ENCODE data around the gene PDS5B. TPM values are rescaled to one million over a fixed set of nuclear protein-coding genes. Genes with fewer than 3 reads are reported as not detected.

PDS5B gene, protein sequence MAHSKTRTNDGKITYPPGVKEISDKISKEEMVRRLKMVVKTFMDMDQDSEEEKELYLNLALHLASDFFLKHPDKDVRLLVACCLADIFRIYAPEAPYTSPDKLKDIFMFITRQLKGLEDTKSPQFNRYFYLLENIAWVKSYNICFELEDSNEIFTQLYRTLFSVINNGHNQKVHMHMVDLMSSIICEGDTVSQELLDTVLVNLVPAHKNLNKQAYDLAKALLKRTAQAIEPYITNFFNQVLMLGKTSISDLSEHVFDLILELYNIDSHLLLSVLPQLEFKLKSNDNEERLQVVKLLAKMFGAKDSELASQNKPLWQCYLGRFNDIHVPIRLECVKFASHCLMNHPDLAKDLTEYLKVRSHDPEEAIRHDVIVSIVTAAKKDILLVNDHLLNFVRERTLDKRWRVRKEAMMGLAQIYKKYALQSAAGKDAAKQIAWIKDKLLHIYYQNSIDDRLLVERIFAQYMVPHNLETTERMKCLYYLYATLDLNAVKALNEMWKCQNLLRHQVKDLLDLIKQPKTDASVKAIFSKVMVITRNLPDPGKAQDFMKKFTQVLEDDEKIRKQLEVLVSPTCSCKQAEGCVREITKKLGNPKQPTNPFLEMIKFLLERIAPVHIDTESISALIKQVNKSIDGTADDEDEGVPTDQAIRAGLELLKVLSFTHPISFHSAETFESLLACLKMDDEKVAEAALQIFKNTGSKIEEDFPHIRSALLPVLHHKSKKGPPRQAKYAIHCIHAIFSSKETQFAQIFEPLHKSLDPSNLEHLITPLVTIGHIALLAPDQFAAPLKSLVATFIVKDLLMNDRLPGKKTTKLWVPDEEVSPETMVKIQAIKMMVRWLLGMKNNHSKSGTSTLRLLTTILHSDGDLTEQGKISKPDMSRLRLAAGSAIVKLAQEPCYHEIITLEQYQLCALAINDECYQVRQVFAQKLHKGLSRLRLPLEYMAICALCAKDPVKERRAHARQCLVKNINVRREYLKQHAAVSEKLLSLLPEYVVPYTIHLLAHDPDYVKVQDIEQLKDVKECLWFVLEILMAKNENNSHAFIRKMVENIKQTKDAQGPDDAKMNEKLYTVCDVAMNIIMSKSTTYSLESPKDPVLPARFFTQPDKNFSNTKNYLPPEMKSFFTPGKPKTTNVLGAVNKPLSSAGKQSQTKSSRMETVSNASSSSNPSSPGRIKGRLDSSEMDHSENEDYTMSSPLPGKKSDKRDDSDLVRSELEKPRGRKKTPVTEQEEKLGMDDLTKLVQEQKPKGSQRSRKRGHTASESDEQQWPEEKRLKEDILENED (N-terminal part only)
- total RNA-seq: 25.5 and 30.5 TPM in 2 replicates

DNA sequence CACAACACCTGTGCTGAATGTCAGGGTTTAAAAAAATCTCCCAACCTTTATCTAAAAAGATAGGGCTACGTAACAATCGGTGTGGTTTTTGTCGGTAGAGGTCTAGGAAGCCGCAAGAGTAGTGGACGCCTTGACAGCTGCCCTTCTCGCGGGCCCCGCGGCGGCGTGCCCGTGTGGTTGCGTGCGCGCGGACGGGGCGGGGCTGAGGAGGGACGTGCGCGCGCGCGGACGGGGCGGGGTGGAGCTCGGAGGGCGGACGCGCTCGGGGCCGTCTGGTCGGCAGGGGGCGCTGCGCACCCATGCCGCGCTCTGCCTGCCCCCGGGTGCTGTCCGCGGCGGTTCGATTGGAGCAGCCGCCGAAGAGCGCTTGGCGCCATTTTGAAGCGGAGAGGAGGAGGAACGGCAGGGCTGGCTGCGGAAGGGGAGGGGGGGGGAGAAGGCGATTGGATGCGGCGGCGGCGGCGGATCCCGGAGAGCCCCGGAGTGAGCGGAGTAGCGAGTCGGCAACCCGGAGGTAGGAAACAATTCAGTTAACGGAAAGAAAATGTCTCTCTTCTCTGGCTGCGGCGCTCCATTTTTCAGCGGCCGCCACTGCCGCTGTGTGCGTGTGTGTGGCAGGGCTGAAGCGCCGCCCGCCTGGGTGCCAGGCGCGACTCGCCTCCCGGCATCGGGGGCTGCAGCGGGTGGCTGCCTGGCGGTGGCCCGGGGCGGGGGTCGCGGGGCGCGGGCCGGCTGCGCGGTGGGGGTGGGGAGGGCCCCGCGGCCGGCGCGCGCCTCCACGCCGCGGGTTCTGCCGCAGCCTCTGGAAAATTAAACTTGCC lies at the start of gene PDS5B:
Gene PDS5B (plus strand): TSS at position 373 of the 821 bp plus-strand sequence. CDS start 62,321 bp downstream, outside the sequence.

DNA sequence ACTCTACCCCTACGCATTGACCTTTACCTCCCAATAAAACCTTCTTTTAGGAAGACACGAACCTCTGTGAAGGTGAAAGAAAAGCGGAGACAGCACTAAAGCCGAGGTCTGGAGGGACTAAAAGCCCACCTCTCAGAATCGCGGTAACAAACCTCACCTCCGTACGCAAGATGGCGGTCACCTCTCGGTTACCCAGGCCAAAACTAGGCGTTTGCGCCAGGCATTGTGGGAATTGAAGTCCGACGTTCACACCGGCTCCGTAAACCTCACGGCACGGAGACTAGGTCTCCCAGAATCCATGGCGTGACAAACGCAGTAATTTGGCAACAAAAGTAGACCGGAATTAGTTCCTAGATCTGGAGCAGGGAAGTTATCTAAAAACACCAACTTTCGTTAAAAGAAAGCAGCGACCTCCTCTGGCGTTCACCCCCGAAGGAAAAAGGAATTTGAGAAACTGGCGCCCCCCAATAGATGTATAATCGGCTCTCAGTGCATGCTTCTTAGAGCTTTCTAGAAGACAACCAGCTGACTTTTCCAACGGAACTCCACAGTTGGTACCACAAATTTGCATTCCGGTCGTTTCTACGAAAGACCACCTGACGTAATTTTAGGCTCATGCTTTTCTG lies 47.5 kb upstream of the PDS5B start, which contains the start of gene N4BP2L2:
Gene N4BP2L2 (minus strand): TSS at position 175 of the 626 bp plus-strand sequence. CDS start 1,768 bp downstream, outside the sequence.

Other genes starting within 250 kb of the PDS5B start
- 2.2 and 4.0 TPM in 2 replicates for gene N4BP2L1, start 158.3 kb upstream of the PDS5B start, total RNA-seq
- 83.0 and 132 TPM in 2 replicates for gene N4BP2L2, start 47.7 kb upstream of the PDS5B start, total RNA-seq

Data from aortic smooth muscle cell (primary cell).